ENCODE results near the gene PLXDC2.

- TF ChIP-seq POLR2A (IDR thresholded peaks at IDR 0.05; ENCODE audit: low read depth, low read length) (no peak), TAF1 (IDR thresholded peaks at IDR 0.05; ENCODE audit: low read depth, low read length) (no peak), SPI1 (IDR thresholded peaks at IDR 0.05; ENCODE audit: low read depth, low read length) (no peak), POU2F2 (IDR thresholded peaks at IDR 0.05; ENCODE audit: low read depth, low read length) (no peak)
Observed at GRCh38 chr10:20118119-20118518, 301.9 kb downstream of the PLXDC2 start.
